Activated gamma-delta T cell (primary cell): ENCODE data around the gene HACD4.

Experiments
- DNase-seq: peaks from one replicate; lab custom pipeline; 2025; lab: John Stamatoyannopoulos, UW
- total RNA-seq, 2 donors: gene quantifications; one replicate each; lab custom pipeline; 2026; lab: John Stamatoyannopoulos, UW

Gene HACD4
- 80.4 to 81.0 reads per million in 2 donors for total RNA-seq

DNA sequence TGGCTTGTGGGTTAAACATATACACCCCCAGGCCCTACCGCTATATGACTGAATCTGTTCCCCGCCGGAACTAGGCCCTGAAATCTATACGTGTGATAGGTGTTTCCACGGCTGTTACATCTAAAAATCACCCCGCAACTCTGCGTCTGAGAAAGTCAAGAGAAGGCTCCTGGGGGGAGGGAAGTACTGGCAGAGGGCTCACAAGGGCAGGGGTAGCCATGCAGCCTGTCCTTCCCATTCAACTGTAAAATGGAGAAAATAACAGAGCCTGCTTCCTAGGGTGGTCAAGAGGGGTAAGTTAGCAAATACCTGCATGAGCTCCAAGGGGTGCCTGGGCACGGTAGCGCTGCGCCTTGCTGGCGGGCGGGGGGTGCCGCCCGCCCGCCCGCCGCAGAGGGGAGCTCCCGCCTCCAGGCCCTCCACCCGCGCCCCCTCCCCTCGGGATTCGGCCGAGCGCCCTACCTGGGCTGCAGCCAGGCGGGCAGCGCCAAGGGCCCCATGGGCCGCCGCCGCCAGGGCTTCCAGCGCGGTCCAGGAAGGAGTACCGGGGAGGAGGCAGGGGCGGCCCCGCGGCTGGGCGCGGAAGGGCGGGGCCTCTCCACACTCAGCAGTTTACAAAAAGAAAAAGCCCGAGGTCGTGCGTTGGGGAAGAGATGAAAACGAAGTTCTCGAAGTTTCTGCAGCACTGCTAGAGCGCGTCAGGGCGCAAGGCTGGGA is at the start of gene HACD4:
HACD4 (minus strand) TSS at position 550 of the 717 bp plus-strand sequence; CDS start at position 500, 50 bp downstream.
- DNase-seq: peak; percentile 55

GRCh38 chr9:21080793-21081192 is 49.4 kb upstream of the HACD4 start:
- DNase-seq: no peak

GRCh38 chr9:21078702-21079101 is 47.3 kb upstream of the HACD4 start:
- no peak for DNase-seq

DNA sequence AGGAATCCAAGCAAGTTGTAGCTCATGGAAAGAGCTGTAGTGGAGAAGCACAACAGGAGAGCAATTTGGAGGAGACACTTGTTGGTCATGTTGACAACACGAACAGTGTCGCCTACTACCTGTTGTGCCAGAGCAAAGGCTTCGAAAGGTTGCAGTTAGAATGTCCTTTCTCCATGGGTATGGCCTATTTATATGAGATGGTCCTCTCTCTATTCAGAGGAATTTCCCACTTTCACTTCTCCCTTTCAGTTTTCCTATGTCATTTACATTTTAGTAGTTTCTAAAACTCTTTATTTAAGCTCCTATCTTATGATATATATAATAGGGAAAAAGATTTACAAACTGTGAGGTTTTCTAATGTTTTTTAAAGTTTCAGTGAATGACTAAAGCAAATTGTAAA is 46.3 kb upstream of the HACD4 start, which contains the start of gene IFNB1:
IFNB1 (minus strand) TSS at position 162 of the 400 bp plus-strand sequence; CDS start at position 89, 73 bp downstream.
- no peak for DNase-seq

GRCh38 chr9:21075484-21075883 is 44.0 kb upstream of the HACD4 start:
- DNase-seq: no peak

- no peak for DNase-seq
These were observed 39.5 kb upstream of the HACD4 start for GRCh38 chr9:21070906-21071305.

DNA sequence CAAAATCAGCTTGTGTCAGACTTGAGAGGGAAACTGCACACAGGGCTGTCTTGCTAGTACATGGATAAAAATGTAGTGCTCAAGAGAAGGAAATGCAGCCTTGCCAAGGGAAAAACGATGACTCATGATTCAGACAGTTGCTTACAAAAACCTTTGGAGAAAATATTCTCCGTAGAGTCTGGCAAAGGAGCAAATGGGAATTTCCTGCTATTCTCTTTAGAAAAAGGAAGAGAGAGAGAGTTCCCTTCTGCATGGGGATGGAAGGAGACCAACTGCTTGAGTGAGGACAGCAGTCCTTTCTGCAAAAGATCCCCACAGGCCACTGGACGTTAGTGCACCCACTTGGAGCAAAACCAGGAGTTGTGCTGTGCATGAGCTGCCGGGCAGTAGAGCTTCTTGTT is 38.7 kb upstream of the HACD4 start:
- DNase-seq: no peak

GRCh38 chr9:21060919-21061561 is 29.6 kb upstream of the HACD4 start:
- DNase-seq: no peak

DNA sequence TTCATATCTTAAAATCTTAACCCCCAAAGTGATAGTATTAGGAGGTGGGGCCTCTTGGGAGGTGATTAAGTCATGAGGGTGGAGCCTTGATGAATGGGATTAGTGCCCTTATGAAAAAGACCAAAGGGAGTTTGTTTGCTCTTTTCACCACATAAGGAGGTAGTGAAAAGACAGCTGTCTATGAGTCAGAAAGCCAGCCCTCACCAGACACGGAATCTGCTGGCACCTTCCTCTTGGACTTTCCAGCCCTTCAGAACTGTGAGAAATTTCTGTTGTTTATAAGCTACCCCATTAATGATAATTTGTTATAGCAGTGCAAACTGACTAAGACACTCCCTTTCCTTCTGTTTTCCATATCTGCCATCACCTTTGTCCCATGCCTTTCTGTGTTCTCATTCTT is 25.5 kb upstream of the HACD4 start:
- DNase-seq: no peak

DNA sequence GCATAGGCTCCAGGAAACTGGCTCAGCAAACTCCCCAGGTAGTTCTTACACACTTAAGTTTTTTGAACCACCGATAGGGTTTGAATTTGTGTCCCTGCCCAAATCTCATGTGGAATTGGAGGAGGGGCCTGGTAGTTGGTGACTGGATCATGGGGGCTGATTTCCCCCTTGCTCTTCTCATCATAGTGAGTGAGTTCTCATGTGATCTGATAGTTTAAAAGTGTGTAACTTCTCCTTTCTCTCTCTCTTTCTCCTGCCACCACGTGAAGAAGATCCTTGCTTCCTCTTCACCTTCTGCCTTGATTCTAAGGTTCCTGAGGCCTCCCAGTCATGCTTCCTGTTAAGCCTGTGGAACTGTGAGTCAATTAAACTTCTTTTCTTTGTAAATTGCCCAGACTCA is 22.4 kb upstream of the HACD4 start:
- DNase-seq: no peak

- DNase-seq: no peak
These were observed 15.8 kb upstream of the HACD4 start for GRCh38 chr9:21047281-21047691.

DNA sequence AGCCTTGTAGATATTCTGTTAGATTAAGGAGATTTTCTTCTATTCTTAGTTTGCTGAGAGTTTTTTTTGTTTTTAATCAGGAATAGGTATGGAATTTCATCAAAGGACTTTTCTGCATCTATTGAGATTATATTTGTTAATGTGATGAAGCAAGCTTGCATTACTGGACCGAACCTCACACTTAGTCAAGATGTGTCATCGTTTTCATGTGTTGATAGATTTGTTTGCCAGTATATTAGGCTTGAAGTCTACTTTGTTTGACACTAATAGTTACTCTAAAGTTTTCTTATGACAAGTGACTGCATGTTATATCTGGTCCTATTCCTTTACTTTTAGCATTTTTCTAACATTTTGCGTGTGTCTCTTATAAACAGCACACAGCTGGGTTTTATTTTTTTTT is 12.4 kb upstream of the HACD4 start:
- DNase-seq: no peak

GRCh38 chr9:21042466-21042865 is 11.0 kb upstream of the HACD4 start:
- no peak for DNase-seq

DNA sequence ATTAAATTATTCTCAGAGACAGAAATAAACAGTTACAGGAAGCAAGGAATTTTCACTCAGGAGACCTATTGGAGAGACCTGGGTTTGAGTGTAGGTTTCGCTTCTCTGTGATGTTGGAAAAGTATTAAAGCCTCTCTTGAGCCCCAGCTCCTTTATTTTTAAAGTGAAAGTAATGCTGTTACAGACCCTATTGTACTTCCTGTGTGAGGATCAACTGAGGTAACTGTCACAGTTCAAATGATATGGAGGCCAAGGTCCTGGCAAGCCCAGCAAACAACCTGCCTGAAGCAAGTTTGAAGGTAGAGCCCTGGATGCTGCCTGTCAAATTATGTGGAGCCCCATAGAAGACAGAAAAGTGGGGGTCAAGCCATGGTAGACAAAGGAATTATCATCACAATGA is 7.9 kb upstream of the HACD4 start:
- no peak for DNase-seq

GRCh38 chr9:21037278-21037677 is 5.8 kb upstream of the HACD4 start:
- no peak for DNase-seq

- DNase-seq: no peak
These were observed 356 bp upstream of the HACD4 start for GRCh38 chr9:21031808-21032183.

DNA sequence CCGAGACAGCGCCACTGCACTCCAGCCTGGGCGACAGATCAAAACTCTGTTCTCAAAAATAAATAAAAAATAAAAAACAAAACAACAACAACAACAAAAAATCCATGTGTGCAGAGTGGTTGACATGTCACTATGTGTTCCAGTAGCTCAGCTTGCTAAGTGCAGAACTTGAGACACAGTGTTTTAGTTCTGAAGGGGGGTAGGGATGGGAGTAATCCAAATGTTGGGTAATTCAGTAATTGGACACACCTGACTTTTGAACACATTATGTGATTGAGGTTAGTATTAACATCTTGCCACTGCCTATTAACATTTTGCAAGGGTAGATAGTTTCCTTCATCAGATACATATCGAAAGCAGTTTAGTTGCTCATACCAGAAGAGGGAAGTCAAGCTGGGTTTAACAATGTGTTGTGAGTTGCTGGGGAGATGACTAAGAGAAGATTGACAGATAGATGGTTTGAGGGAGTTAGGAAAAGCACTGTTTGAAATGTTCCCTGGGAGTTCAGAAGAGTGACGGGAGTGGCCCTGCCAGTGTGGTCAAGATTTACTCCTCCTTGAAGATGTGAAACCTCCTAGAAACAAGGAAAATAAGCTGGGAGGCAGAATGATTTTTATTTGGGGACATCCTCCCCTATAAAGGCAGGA is 928 bp downstream of the HACD4 start:
- no peak for DNase-seq

DNA sequence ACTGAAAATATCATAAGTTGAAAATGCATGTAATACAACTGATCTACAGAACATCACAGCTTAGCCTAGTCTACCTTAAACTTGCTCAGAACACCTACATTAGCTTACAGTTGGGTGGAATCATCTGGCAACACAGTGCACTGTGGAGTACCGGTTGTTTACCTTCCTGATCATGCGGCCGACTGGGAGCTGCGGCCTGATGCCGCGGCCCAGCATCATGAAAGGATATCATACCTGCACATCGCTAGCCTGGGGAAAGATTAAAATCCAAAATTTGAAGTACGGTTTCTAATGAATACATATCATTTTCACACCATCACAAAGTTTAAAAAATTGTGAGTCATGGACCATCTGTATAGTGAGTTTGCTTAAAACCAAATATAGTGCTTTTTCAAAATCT is 1.8 kb downstream of the HACD4 start:
- DNase-seq: no peak

DNA sequence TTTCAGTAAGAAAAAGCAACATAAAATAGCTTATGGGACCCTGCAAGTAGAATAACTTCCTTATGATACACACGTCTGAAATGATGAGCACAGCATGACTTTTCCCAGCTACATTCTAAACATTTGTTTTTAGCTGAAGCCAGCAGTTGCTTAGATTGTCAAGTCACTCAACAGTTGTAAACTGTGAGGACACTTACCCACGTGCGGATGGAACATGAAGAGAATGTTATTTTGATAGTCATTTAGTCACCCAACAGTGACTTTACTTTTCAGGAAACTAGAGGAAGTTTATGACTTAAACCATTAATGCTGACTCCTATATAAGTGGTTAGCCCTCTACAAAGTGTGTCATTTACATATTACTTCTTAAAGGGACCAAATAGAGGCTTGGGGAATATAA is 3.0 kb downstream of the HACD4 start:
- DNase-seq: no peak

GRCh38 chr9:21027295-21027694 is 4.1 kb downstream of the HACD4 start:
- no peak for DNase-seq

- no peak for DNase-seq
These were observed 7.6 kb downstream of the HACD4 start for GRCh38 chr9:21023861-21024260.

DNA sequence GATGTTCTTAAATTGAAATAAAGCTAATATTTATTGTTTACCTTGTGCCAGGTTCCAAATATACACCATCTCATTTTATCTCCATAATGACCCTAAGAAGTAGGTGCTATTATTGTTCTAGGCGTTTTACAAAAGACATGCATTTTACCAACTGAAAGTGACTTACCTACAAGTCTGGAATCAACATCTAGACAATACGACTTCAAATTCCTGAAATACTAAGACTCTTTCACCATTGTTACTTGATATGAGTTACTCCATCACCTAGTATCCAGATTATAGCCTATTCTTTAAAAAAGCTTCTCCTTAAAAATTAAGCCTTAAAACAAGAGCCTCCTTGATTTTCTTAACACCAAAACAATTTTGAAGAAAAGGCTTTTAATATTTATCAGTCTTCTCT is 13.3 kb downstream of the HACD4 start:
- DNase-seq: no peak
